ENCODE data around the gene ASCC3.

ASCC3 gene, protein sequence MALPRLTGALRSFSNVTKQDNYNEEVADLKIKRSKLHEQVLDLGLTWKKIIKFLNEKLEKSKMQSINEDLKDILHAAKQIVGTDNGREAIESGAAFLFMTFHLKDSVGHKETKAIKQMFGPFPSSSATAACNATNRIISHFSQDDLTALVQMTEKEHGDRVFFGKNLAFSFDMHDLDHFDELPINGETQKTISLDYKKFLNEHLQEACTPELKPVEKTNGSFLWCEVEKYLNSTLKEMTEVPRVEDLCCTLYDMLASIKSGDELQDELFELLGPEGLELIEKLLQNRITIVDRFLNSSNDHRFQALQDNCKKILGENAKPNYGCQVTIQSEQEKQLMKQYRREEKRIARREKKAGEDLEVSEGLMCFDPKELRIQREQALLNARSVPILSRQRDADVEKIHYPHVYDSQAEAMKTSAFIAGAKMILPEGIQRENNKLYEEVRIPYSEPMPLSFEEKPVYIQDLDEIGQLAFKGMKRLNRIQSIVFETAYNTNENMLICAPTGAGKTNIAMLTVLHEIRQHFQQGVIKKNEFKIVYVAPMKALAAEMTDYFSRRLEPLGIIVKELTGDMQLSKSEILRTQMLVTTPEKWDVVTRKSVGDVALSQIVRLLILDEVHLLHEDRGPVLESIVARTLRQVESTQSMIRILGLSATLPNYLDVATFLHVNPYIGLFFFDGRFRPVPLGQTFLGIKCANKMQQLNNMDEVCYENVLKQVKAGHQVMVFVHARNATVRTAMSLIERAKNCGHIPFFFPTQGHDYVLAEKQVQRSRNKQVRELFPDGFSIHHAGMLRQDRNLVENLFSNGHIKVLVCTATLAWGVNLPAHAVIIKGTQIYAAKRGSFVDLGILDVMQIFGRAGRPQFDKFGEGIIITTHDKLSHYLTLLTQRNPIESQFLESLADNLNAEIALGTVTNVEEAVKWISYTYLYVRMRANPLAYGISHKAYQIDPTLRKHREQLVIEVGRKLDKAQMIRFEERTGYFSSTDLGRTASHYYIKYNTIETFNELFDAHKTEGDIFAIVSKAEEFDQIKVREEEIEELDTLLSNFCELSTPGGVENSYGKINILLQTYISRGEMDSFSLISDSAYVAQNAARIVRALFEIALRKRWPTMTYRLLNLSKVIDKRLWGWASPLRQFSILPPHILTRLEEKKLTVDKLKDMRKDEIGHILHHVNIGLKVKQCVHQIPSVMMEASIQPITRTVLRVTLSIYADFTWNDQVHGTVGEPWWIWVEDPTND (N-terminal part only)

DNA sequence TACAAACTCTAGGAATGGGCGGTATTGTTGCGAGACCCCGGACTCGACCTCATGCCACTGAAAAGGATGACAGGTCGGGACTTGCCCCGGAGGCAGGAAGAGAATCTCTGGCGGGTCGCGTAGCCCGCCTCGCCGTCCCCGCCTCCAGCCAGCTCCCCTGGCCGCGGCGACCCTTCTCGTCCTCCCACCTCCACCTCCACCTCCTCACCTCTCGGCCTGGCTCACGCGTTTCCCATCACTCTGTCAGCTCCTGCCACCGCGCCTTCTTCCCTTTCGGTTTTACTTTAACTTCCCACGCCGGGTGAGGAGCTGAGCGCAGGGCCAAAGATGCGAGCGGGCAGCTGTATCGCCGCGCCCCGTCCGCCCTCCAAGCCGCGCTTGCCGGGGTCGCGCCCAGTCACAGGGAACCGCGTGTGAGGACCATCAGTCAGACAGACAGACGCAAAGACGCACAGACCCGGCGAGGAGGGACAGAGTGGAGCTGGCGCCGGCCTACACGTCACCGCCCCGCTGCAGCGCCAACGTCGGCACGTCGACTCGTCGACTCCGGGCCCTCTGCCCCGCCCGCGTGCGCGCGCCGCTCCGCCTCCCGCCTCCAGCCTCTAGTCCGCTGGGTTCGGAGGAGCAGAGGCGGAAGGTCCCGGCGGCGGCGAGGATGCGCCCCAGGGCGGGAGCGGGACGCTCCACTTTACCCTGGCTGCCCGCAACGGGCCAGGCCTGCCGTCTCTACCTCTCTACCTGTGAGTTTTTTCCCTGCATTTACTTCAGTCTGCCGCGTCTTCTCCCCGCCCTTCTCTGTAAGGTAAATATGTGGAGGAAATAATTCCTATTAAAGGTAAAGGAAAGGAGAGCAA, at the start of gene ASCC3:
Gene ASCC3, minus strand, starts transcription at position 477 of the 854 bp plus-strand sequence. CDS start 13,332 bp downstream, outside the sequence.
- Mint-ChIP-seq H3K27ac (peak within 1 kb of the TSS; percentile 100), H3K4me1 (ENCODE audit: low read depth) (peaks cover 34% of the 10 kb centered on the region), H3K9me3 (no peaks in the 10 kb centered on the region), H3K4me3 (peak within 1 kb of the TSS; percentile 100), H3K27me3 (ENCODE audit: low read depth) (peaks cover 5% of the 10 kb centered on the region), H3K36me3 (ENCODE audit: low read depth) (peaks cover 12% of the 10 kb centered on the region)

DNA sequence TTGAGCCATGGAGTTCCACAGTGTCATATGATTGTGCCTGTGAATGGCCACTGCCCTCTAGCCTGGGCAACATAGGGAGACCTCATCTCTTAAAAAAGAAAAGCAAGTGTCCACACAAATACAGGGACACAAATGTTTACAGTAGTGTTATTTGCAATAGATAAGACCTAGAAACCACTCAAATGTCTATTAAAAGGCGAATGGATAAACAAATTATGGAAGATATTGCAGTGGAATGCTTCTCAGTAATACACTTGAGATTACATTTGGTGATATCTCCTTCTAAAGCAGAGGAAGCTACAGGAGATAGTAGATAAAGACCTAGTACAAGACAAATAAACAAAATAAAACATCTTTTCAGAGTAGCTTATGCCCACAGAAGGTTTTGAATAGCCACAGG, 44.6 kb upstream of the ASCC3 start:
- Mint-ChIP-seq H3K4me3 (no peak overlapping the region), H3K27me3 (ENCODE audit: low read depth) (no peaks in the 10 kb centered on the region), H3K9me3 (no peaks in the 10 kb centered on the region), H3K4me1 (ENCODE audit: low read depth) (no peaks in the 10 kb centered on the region), H3K36me3 (ENCODE audit: low read depth) (no peaks in the 10 kb centered on the region), H3K27ac (no peak overlapping the region)

DNA sequence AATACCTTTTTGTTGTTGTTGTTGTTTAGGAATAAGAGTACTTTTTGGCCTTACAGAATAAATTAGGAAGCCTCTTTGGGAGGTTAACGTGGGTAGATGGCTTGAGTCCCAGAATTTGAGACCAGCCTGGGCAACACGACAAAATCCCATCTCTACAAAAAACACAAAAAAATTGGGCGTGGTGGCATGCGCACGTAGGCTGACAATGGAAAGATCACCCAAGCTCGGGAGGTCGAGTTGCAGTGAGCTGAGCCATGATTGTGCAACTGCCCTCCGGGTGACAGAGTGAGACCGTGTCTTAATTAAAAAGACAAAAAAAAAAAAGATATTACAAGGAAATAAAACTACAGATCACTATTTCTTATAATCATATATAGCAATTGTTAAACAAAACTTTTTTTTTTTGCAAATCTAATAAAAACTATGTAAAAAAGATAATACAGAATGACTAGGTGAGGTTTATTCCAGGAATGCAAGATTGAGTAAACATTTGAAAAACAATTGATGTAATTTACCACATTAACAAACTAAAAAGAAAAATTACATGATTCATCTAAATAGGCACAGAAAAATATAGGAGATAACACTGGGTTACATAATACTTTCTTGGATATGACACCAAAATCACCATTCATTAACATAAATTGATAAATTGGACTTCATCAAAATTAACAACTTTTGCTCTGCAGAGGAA, 43.6 kb upstream of the ASCC3 start:
- Mint-ChIP-seq H3K9me3 (no peaks in the 10 kb centered on the region), H3K27ac (no peak overlapping the region), H3K4me1 (ENCODE audit: low read depth) (no peaks in the 10 kb centered on the region), H3K27me3 (ENCODE audit: low read depth) (peaks cover 6% of the 10 kb centered on the region), H3K4me3 (no peak overlapping the region), H3K36me3 (ENCODE audit: low read depth) (no peaks in the 10 kb centered on the region)

DNA sequence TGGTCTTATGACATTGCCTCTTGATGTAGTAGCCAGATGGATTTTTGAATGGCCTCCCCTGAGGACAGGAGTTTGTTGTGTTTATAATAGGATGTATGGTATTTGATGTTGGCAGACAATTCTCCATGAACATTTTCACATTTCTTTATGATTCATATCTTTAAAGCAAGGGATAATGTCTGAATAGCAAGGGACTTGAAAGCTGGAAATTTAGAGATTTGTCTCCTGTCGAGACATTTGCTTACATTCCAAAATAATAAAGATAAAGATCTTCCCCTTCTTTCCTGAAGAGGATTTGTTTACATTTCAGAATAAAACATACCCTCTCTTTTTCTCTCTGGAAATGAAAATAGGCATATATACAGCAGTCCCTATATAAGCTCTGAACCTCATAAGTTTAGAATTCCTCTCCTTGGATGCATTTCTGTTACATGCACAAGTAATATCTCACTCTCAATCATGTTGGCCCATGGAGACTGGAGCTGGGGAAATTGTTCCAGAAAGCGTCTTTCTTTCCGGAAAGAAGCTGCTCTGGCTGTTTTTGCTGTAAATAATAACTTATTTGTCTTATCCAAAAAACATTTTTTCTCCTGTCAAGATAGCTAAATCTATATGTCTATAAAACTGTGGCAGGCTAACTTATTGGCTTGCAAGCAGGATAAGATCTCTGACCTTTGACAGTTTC, 42.5 kb upstream of the ASCC3 start:
- Mint-ChIP-seq H3K36me3 (ENCODE audit: low read depth) (no peaks in the 10 kb centered on the region), H3K4me1 (ENCODE audit: low read depth) (no peaks in the 10 kb centered on the region), H3K27me3 (ENCODE audit: low read depth) (peaks cover 6% of the 10 kb centered on the region), H3K4me3 (no peak overlapping the region), H3K27ac (no peak overlapping the region), H3K9me3 (no peaks in the 10 kb centered on the region)

DNA sequence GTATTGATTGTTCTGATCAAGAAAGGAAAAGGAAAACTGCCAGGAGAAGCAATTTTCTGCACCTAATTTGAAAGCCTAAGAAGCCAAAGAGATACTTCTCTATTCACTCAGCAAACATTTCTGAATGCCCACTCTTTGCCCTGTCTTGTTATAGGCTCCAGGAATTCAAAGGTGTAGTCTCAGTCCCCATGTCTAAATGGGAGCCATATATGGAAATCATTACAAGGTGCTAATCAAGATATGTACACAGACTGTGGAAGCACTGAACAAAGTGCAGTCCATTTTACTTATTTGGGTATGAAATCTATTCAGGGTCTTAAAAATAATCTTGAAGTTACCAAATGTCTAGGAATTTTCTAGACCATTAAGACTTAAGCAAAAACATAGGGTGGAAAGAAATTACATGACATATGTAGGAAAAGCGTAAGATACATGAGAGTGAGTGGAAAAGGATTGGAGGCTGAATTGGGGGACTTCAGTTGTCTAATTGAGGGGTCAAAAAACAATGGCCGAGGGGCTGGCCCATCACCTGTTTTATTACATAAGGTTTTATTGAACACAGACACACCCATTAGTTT, 39.0 kb upstream of the ASCC3 start:
- peaks cover 6% of the 10 kb centered on the region for H3K27me3 Mint-ChIP-seq (ENCODE audit: low read depth)
- H3K27ac Mint-ChIP-seq = no peak overlapping the region
- H3K9me3 Mint-ChIP-seq = no peaks in the 10 kb centered on the region

DNA sequence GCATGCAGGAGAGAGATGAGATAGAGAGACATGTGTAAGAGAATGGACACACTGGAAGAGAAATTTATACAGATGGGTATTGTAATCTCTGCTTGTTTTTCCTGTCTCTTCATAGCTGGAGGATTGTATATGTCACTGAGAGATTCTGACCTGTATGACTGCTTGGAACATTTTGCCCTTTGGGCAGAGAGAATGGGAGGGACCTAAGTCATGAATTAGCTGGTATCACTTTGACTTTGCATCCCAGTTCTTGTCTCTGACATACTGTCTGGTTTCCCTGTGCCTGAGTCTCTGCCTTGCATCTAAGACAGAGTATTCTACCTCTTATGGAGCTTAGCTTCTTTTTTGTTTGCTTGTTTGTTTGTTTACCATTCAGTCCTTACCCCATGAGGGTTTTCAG, 37.0 kb upstream of the ASCC3 start:
- Mint-ChIP-seq H3K27ac (no peak overlapping the region), H3K9me3 (no peaks in the 10 kb centered on the region), H3K4me1 (ENCODE audit: low read depth) (no peaks in the 10 kb centered on the region)

More for the DNA sequence above, 39.0 kb upstream of the ASCC3 start:
- Mint-ChIP-seq H3K36me3 (ENCODE audit: low read depth) (no peaks in the 10 kb centered on the region), H3K4me3 (no peak overlapping the region), H3K4me1 (ENCODE audit: low read depth) (no peaks in the 10 kb centered on the region)

DNA sequence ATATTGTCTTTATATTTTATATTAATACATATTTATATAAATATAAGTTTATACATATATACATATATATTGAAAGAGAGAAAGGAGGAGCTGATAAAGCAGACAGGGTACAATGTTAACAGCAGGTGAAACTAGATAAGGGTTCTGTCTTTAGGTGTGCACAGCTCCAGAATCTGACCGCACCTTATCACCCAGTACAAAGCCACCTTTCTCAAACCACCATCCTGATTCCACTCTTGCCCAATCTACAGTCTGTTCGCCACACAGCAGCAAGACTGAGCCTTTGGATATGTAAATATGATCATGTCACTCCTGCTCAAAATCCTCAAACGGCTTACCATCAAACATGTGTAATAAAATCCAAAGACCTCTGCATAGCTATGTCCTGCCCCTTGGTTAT, 34.7 kb upstream of the ASCC3 start:
- H3K36me3 Mint-ChIP-seq (ENCODE audit: low read depth) = no peaks in the 10 kb centered on the region
- H3K4me3 Mint-ChIP-seq = no peak overlapping the region
- H3K4me1 Mint-ChIP-seq (ENCODE audit: low read depth) = no peaks in the 10 kb centered on the region
- no peaks in the 10 kb centered on the region for H3K9me3 Mint-ChIP-seq
- no peak overlapping the region for H3K27ac Mint-ChIP-seq
- H3K27me3 Mint-ChIP-seq (ENCODE audit: low read depth) = peaks cover 12% of the 10 kb centered on the region

More for the DNA sequence above, 37.0 kb upstream of the ASCC3 start:
- no peak overlapping the region for H3K4me3 Mint-ChIP-seq
- H3K27me3 Mint-ChIP-seq (ENCODE audit: low read depth) = peaks cover 6% of the 10 kb centered on the region
- H3K36me3 Mint-ChIP-seq (ENCODE audit: low read depth) = no peaks in the 10 kb centered on the region

DNA sequence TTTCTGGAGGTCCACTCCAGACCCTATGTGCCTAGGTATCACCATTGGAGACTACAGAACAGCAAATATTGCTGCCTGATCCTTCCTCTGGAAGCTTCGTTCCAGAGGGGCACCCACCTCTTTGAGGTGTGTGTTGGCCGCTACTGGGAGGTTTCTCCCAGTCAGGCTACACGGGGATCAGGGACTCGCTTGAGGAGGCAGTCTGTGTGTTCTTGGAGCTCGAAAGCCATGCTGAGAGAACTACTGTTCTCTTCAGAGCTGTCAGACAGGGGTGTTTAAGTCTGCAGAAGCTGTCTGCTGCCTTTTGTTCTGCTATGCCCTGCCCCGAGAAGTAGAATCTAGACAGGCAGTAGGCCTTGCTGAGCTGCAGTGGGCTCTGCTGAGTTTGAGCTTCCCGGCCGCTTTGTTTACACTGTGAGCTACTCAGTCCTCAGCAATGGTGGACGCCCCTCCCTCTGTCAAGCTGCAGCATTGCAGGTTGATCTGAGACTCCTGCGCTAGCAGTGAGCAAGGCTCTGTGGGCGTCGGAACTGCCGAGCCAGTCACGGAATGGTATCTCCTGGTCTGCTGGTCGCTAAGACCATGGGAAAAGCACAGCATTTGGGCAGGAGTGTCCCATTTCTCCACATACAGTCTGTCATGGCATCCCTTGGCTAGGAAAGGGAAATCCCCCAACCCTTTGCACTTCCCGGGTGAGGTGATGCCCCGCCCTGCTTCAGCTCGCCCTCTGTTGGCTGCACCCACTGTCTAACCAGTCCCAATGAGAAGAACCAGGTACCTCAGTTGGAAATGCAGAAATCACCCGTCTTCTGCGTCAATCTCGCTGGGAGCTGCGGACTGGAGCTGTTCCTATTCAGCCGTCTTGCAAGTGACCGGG, 32.5 kb upstream of the ASCC3 start:
- H3K27ac Mint-ChIP-seq = no peak overlapping the region

DNA sequence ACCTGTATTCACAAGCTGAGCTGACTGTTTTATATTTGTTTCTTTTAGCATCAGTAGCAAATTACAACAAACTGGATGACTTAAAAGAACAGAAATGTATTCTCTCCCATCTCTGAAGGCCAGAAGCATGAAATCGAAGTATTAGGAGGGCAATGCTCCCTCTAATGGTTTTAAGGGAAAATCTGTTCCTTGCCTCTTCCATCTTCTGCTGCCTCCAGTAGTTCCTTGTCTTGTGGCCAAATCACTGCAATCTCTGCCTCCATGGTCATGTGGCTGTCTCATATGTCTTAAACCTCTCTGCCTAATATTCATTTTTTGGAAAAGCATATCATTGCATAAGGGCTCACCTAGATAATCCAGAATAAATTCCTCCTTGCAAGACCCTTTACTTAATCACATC, 25.2 kb upstream of the ASCC3 start:
- Mint-ChIP-seq H3K4me3 (no peak overlapping the region), H3K4me1 (ENCODE audit: low read depth) (no peaks in the 10 kb centered on the region), H3K36me3 (ENCODE audit: low read depth) (no peaks in the 10 kb centered on the region), H3K9me3 (no peaks in the 10 kb centered on the region), H3K27ac (no peak overlapping the region), H3K27me3 (ENCODE audit: low read depth) (no peaks in the 10 kb centered on the region)

More for the DNA sequence above, 32.5 kb upstream of the ASCC3 start:
- no peaks in the 10 kb centered on the region for H3K4me1 Mint-ChIP-seq (ENCODE audit: low read depth)
- H3K36me3 Mint-ChIP-seq (ENCODE audit: low read depth) = no peaks in the 10 kb centered on the region
- peaks cover 6% of the 10 kb centered on the region for H3K27me3 Mint-ChIP-seq (ENCODE audit: low read depth)
- no peak overlapping the region for H3K4me3 Mint-ChIP-seq
- no peaks in the 10 kb centered on the region for H3K9me3 Mint-ChIP-seq

DNA sequence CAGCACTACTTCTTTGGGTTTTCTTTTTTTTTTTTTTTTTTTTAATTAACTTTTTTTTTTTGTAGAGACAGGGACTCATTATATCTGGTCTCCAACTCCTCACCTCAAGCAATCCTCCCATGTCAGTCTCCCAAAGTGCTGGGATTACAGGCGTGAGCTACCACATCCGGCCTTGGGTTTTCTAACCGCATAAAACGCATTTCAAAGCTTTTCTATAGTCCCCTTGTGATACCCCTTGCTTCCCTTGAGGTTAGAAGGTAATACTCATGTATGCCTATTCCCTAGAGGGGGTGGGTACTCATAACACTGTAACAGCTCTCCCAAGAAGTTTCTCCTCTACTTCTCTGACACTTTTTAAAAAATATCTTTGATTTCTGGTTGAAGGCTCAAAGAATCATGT, 23.9 kb upstream of the ASCC3 start:
- Mint-ChIP-seq H3K36me3 (ENCODE audit: low read depth) (no peaks in the 10 kb centered on the region), H3K27me3 (ENCODE audit: low read depth) (no peaks in the 10 kb centered on the region), H3K9me3 (no peaks in the 10 kb centered on the region), H3K27ac (no peak overlapping the region), H3K4me3 (no peak overlapping the region), H3K4me1 (ENCODE audit: low read depth) (no peaks in the 10 kb centered on the region)

DNA sequence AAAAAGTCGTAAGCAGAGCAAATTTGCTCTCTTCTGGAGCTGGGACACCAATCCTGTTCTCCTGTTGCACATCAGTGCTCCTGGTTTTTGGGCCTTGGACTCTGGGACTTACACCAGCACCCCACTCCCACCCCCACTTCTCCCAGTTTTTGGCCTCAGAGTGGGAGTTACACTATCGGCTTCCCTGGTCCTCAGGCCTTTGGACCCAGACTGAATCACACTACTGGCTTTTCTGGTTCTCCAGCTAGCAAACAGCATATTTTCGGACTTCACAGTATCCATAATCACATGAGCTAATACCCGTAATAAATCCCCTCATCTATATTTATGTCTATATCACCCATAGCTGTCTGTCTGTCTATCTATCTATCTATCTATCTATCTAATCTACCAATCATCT, 23.2 kb upstream of the ASCC3 start:
- H3K9me3 Mint-ChIP-seq = no peaks in the 10 kb centered on the region
- no peaks in the 10 kb centered on the region for H3K4me1 Mint-ChIP-seq (ENCODE audit: low read depth)
- H3K27me3 Mint-ChIP-seq (ENCODE audit: low read depth) = no peaks in the 10 kb centered on the region
- no peak overlapping the region for H3K4me3 Mint-ChIP-seq
- no peak overlapping the region for H3K27ac Mint-ChIP-seq
- no peaks in the 10 kb centered on the region for H3K36me3 Mint-ChIP-seq (ENCODE audit: low read depth)

DNA sequence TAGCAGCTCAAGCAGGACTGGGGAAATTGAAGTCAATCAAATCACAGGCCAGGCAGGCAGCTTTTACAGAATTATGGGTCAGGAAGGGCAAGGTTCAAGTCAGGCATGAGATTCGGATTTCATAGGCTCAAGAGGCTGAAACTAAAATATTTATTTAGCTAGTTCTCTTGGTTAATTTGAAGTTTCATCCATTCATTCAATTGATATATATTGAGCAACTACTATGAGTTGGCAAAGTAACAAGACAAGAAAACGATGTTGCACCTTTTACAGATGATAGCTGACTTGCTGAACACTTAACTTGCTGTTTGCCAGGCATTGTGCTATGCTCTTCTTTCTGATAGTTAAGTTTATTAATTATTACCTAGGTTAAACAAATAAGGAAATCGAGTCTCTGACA, 20.5 kb upstream of the ASCC3 start:
- H3K4me1 Mint-ChIP-seq (ENCODE audit: low read depth) = no peaks in the 10 kb centered on the region
- no peaks in the 10 kb centered on the region for H3K36me3 Mint-ChIP-seq (ENCODE audit: low read depth)
- H3K4me3 Mint-ChIP-seq = no peak overlapping the region
- H3K9me3 Mint-ChIP-seq = peaks cover 3% of the 10 kb centered on the region
- no peak overlapping the region for H3K27ac Mint-ChIP-seq
- no peaks in the 10 kb centered on the region for H3K27me3 Mint-ChIP-seq (ENCODE audit: low read depth)

Data from T-helper 1 cell treated with Interleukin-12 subunit alpha and Interleukin-12 subunit beta and Interleukin-4 antibody, amounts not matched to agents 30 μg/mL and 1 μg/mL, for 36 hours (primary cell).